SK-N-SH (cell line): ENCODE data around the gene CDKN3. TPM values are rescaled to one million over a fixed set of nuclear protein-coding genes. Genes with fewer than 3 reads are reported as not detected.

Experiments
- CTCF ChIA-PET: fragments of 300-600, 350-600 bp; formaldehyde crosslinking; extraction: SDS; loops from one replicate; lab custom pipeline; 2021; lab: Yijun Ruan, JAX
- POLR2A ChIA-PET: fragments of 350-600 bp; sonication (Branson Sonifier 250); formaldehyde crosslinking; extraction: SDS; loops from one replicate; lab custom pipeline; 2020; ENCODE audit warnings: antibody characterized with exemption, inconsistent platforms; lab: Yijun Ruan, JAX
- DNase-seq: peaks from one replicate; pipeline ENCODE4 v3.0.0; 2012
- H2AFZ ChIP-seq: fragments of 200-600 bp; sonication (generic); 2 replicates; pipeline ENCODE4 v1.8.1; 2016; ENCODE audit warnings: antibody characterized with exemption, mild to moderate bottlenecking, low read depth
- H3F3A ChIP-seq: fragments of 200-600 bp; sonication (generic); replicated peaks from 2 replicates; pipeline ENCODE3; 2016; ENCODE audit warnings: antibody characterized with exemption, mild to moderate bottlenecking; ENCODE audit not compliant: insufficient read depth
- H3K27ac ChIP-seq, 2 experiments: fragments of 200-500 bp in 1 of 2; fragments of 200-600 bp in 1 of 2; sonication (Bioruptor generic) in 1 of 2; sonication (generic), shearing (Covaris generic) in 1 of 2; 2 replicates each; pipeline versions ENCODE4 v1.5.1 to v1.6.1; 2014 to 2016; ENCODE audit warnings: low read depth in 2 of 2, inconsistent platforms in 1 of 2, low read length in 1 of 2, mild to moderate bottlenecking in 1 of 2, mixed read lengths in 1 of 2
- H3K27me3 ChIP-seq: fragments of 200-600 bp; sonication (generic), shearing (Covaris generic); 2 replicates; pipeline ENCODE4 v1.6.1; 2016; ENCODE audit warnings: mixed run types; ENCODE audit not compliant: insufficient read depth
- H3K36me3 ChIP-seq, 2 experiments: fragments of 200-500 bp in 1 of 2; fragments of 200-600 bp in 1 of 2; sonication (Bioruptor generic) in 1 of 2; sonication (generic) in 1 of 2; replicated peaks in 1 of 2; 2 replicates each; pipeline versions ENCODE3 to v1.5.1; 2014 to 2016; ENCODE audit warnings: low read length in 1 of 2, mild to moderate bottlenecking in 1 of 2; ENCODE audit not compliant: insufficient read depth in 2 of 2, control insufficient read depth in 1 of 2
- H3K4me1 ChIP-seq, 2 experiments: fragments of 200-500 bp in 1 of 2; fragments of 200-600 bp in 1 of 2; sonication (Bioruptor generic) in 1 of 2; sonication (generic), shearing (Covaris generic) in 1 of 2; 2 replicates each; pipeline versions ENCODE4 v1.5.1 to v1.6.1; 2014 to 2016; ENCODE audit warnings: low read depth in 1 of 2, low read length in 1 of 2, mixed run types in 1 of 2; ENCODE audit not compliant: insufficient read depth in 2 of 2, control insufficient read depth in 1 of 2
- H3K4me2 ChIP-seq: fragments of 200-600 bp; sonication (generic), shearing (Covaris generic); 2 replicates; pipeline ENCODE4 v1.6.1; 2017; ENCODE audit warnings: mixed run types
- H3K4me3 ChIP-seq, 2 experiments: fragments of 200-500 bp in 1 of 2; fragments of 200-600 bp in 1 of 2; sonication (Bioruptor generic) in 1 of 2; sonication (generic), shearing (Covaris generic) in 1 of 2; 2 replicates each; pipeline versions ENCODE4 v1.5.1 to v1.8.1; 2014 to 2016; ENCODE audit warnings: low read depth in 2 of 2, inconsistent platforms in 1 of 2, low read length in 1 of 2, mild to moderate bottlenecking in 1 of 2, mixed read lengths in 1 of 2, moderate library complexity in 1 of 2
- H3K79me2 ChIP-seq: fragments of 200-600 bp; sonication (generic); 2 replicates; pipeline ENCODE4 v1.8.1; 2017; ENCODE audit warnings: mild to moderate bottlenecking; ENCODE audit not compliant: insufficient read depth
- H3K9ac ChIP-seq: fragments of 200-600 bp; sonication (generic); 2 replicates; pipeline ENCODE4 v1.6.1; 2017; ENCODE audit warnings: mixed run types
- H3K9me2 ChIP-seq: fragments of 200-600 bp; sonication (generic); 2 replicates; pipeline ENCODE4 v1.6.1; 2017; ENCODE audit warnings: mixed run types
- H3K9me3 ChIP-seq: fragments of 200-600 bp; sonication (generic); 2 replicates; pipeline ENCODE4 v1.6.1; 2017; ENCODE audit warnings: mixed run types, mild to moderate bottlenecking, moderate library complexity
- H4K20me1 ChIP-seq: fragments of 200-600 bp; sonication (generic); 2 replicates; pipeline ENCODE4 v1.6.1; 2017; ENCODE audit warnings: mild to moderate bottlenecking, mixed run types; ENCODE audit not compliant: insufficient read depth
- CTCF ChIP-seq: fragments of 200-600 bp; sonication (generic); IDR thresholded peaks from 2 replicates; pipeline ENCODE4 v1.6.1; 2017; ENCODE audit warnings: antibody characterized with exemption, mild to moderate bottlenecking, moderate library complexity
- ELF1 ChIP-seq: IDR thresholded peaks from 2 replicates; pipeline ENCODE4 v1.4.0; 2012
- EP300 ChIP-seq, 2 experiments: IDR thresholded peaks; 2 replicates each; pipeline versions ENCODE4 v1.4.0 to v1.6.1; 2012; ENCODE audit warnings: borderline replicate concordance in 1 of 2, low read depth in 1 of 2, low read length in 1 of 2
- EZH2phosphoT487 ChIP-seq: fragments of 200-600 bp; sonication (generic); IDR thresholded peaks from 2 replicates; pipeline ENCODE4 v1.6.1; 2017; ENCODE audit warnings: low read depth, mixed run types, mild to moderate bottlenecking, antibody characterized with exemption, moderate library complexity, borderline replicate concordance
- FOSL2 ChIP-seq: IDR thresholded peaks from 2 replicates; pipeline ENCODE4 v1.4.0; 2012; ENCODE audit warnings: low read depth, mild to moderate bottlenecking, moderate library complexity, borderline replicate concordance
- FOXM1 ChIP-seq: IDR thresholded peaks from 2 replicates; pipeline ENCODE4 v1.4.0; 2012; ENCODE audit warnings: low read depth, mild to moderate bottlenecking
- JUND ChIP-seq: IDR thresholded peaks from 2 replicates; pipeline ENCODE4 v1.4.0; 2012
- MEF2A ChIP-seq: IDR thresholded peaks from 2 replicates; pipeline ENCODE4 v1.4.0; 2012; ENCODE audit warnings: low read depth, borderline replicate concordance
- MXI1 ChIP-seq: IDR thresholded peaks from 2 replicates; pipeline ENCODE4 v1.6.1; 2012; ENCODE audit warnings: mild to moderate bottlenecking, low read depth, low read length, improper control_type of control experiment
- PBX3 ChIP-seq: IDR thresholded peaks from 2 replicates; pipeline ENCODE4; 2012
- RAD21 ChIP-seq: IDR thresholded peaks from 2 replicates; pipeline ENCODE4 v1.6.1; 2012; ENCODE audit warnings: mild to moderate bottlenecking, low read length
- RCOR1 ChIP-seq: fragments of 150-350 bp; IDR thresholded peaks from 2 replicates; pipeline ENCODE4 v1.6.1; 2017; ENCODE audit warnings: antibody characterized with exemption, low read length
- REST ChIP-seq: IDR thresholded peaks from 2 replicates; pipeline ENCODE4 v1.6.1; 2012; ENCODE audit warnings: mild to moderate bottlenecking, low read depth, low read length, moderate library complexity
- RFX5 ChIP-seq: IDR thresholded peaks from 2 replicates; pipeline ENCODE4 v1.6.1; 2012; ENCODE audit warnings: mild to moderate bottlenecking, improper control_type of control experiment, low read length
- SMC3 ChIP-seq: IDR thresholded peaks from 2 replicates; pipeline ENCODE4 v1.6.1; 2012; ENCODE audit warnings: low read depth, low read length, improper control_type of control experiment
- TCF12 ChIP-seq: IDR thresholded peaks from 2 replicates; pipeline ENCODE4 v1.4.0; 2012
- WGBS: methylation state at CpG from one replicate; pipeline ENCODE4 v1.1.6; 2017; ENCODE audit warnings: low lambda C conversion rate; 5-methylcytosine and 5-hydroxymethylcytosine counted together
- polyA plus RNA-seq, 3 experiments: library from polyadenylated mRNA; depleted of rRNA; stranded (reverse); fragments of >200 nt; gene quantifications; 2 replicates each; pipeline ENCODE4 v1.2.3, GENCODE V29; 2012
- TF ChIP-seq, protein P1 (sequence below): IDR thresholded peaks from 2 replicates; pipeline ENCODE4 v1.4.0; 2012; ENCODE audit warnings: low read depth, borderline replicate concordance

CDKN3 gene
- polyA plus RNA-seq, 1 of the 3 experiments (the other 2 are of a cell fraction): 26.7 TPM

DNA sequence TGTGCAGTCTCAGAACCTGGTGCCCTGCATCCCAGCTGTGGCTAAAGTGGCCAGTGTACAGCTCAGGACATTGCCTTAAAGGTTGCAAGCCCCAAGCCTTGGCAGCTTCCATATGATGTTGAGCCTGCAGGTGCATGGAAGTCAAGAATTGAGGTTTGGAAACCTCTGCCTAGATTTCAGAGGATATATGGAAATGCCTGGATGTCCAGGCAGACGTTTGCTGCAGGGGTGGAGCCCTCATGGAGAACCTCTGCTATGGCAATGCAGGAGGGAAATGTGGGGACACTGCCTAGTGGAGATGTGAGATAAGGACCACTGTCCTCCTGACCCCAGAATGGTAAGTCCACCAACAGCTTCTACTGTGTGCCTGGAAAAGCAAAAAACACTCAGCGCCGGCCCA is 62.3 kb downstream of the CDKN3 start (continued):
- no peak for TF ChIP-seq REST
- TF ChIP-seq FOXM1: no peak
- no peak for TF ChIP-seq RAD21
- TF ChIP-seq JUND: no peak
- no peak for TF ChIP-seq EP300 (IDR thresholded peaks at IDR 0.05; ENCODE audit: borderline replicate concordance in 1 of 2, low read depth in 1 of 2, low read length in 1 of 2)
- no peak for TF ChIP-seq PBX3
- TF ChIP-seq, protein P1, sequence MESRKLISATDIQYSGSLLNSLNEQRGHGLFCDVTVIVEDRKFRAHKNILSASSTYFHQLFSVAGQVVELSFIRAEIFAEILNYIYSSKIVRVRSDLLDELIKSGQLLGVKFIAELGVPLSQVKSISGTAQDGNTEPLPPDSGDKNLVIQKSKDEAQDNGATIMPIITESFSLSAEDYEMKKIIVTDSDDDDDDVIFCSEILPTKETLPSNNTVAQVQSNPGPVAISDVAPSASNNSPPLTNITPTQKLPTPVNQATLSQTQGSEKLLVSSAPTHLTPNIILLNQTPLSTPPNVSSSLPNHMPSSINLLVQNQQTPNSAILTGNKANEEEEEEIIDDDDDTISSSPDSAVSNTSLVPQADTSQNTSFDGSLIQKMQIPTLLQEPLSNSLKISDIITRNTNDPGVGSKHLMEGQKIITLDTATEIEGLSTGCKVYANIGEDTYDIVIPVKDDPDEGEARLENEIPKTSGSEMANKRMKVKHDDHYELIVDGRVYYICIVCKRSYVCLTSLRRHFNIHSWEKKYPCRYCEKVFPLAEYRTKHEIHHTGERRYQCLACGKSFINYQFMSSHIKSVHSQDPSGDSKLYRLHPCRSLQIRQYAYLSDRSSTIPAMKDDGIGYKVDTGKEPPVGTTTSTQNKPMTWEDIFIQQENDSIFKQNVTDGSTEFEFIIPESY: no peak

DNA sequence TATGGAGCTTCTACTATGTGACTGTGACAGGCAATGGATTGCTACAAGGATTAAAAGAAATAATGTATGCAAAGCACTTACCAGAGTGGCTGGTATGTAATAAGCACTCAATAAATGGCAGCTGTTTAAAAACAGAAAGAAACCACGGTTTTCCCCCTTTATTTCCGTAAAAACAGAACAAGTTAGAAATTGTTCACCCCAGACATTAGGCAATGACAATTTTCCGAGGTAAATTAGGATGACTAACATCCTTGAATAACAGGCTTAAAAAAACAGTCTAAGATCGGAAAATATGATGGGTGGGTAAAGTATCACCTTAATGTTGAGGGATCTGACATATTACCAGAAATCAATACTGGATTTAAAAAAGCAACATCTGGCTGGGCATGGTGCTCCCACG is 65.2 kb downstream of the CDKN3 start:
- 47% methylated on average over 5 of the region's 5 CpGs for WGBS
- no peak overlapping the region for H2AFZ ChIP-seq
- TF ChIP-seq EZH2phosphoT487 (no peak), RCOR1 (no peak), ELF1 (no peak), SMC3 (no peak), TCF12 (no peak), RFX5 (no peak), MEF2A (no peak), MXI1 (no peak), RAD21 (no peak), CTCF (no peak), REST (no peak), FOSL2 (no peak)
- TF ChIP-seq, protein P1: no peak

More for the DNA sequence above, 65.2 kb downstream of the CDKN3 start:
- Histone ChIP-seq H3K27me3 (no peaks in the 10 kb centered on the region), H3K4me1 (no peaks in the 10 kb centered on the region), H3K79me2 (no peaks in the 10 kb centered on the region), H3K4me2 (no peak overlapping the region), H3K4me3 (no peak overlapping the region), H3K9ac (no peak overlapping the region), H4K20me1 (no peaks in the 10 kb centered on the region), H3F3A (no peaks in the 10 kb centered on the region), H3K9me2 (no peaks in the 10 kb centered on the region), H3K9me3 (no peaks in the 10 kb centered on the region), H3K27ac (no peak overlapping the region), H3K36me3 (no peaks in the 10 kb centered on the region)
- CTCF ChIA-PET: interaction anchor here (1.2 to 1.3 kb wide), 2 partner anchors 25 to 26 kb away, joined by 3 to 5 read pairs; partner anchors contain the start of gene GMFB
- POLR2A ChIA-PET: no interaction called here
- DNase-seq: no peak
